Skin of body (tissue), 2 donors: ENCODE results near the gene RICTOR. TPM values are rescaled to one million over a fixed set of nuclear protein-coding genes. Genes with fewer than 3 reads are reported as not detected.

ENCODE experiments used
- DNase-seq: peaks from one replicate; lab custom pipeline; 2025; lab: John Stamatoyannopoulos, UW
- total RNA-seq: library from RNA; depleted of rRNA; stranded (reverse); fragments of >200 nt; gene quantifications from one replicate; pipeline ENCODE4 v1.2.3, GENCODE V29; 2014

The RICTOR gene
- 55.2 TPM for total RNA-seq

GRCh38 chr5:39074017-39074814 lies at the start of gene RICTOR:
Gene RICTOR, minus strand, starts transcription at chr5:39074399. Its CDS starts 22 bp downstream, at chr5:39074377.
- DNase-seq: peak; percentile 76

GRCh38 chr5:39121922-39122321 lies 47.7 kb upstream of the RICTOR start:
- no peak for DNase-seq

GRCh38 chr5:39121315-39121714 lies 47.1 kb upstream of the RICTOR start:
- no peak for DNase-seq

GRCh38 chr5:39120052-39120420 lies 45.8 kb upstream of the RICTOR start:
- DNase-seq: no peak

GRCh38 chr5:39119404-39120051 lies 45.3 kb upstream of the RICTOR start:
- DNase-seq: no peak

- no peak for DNase-seq
Measured at GRCh38 chr5:39118638-39119037, 44.4 kb upstream of the RICTOR start.

- DNase-seq: no peak
Measured at GRCh38 chr5:39117401-39117800, 43.2 kb upstream of the RICTOR start.

GRCh38 chr5:39116344-39117170 lies 42.4 kb upstream of the RICTOR start:
- no peak for DNase-seq

- DNase-seq: no peak
Measured at GRCh38 chr5:39115644-39116343, 41.6 kb upstream of the RICTOR start.

GRCh38 chr5:39114155-39114554 lies 40.0 kb upstream of the RICTOR start:
- DNase-seq: no peak

GRCh38 chr5:39113354-39113953 lies 39.3 kb upstream of the RICTOR start:
- no peak for DNase-seq

- DNase-seq: no peak
Measured at GRCh38 chr5:39109606-39110005, 35.4 kb upstream of the RICTOR start.

GRCh38 chr5:39108987-39109386 lies 34.8 kb upstream of the RICTOR start:
- DNase-seq: no peak

- DNase-seq: no peak
Measured at GRCh38 chr5:39107350-39107749, 33.2 kb upstream of the RICTOR start.

GRCh38 chr5:39106322-39106721 lies 32.1 kb upstream of the RICTOR start:
- no peak for DNase-seq

- no peak for DNase-seq
Measured at GRCh38 chr5:39104221-39104620, 30.0 kb upstream of the RICTOR start.

- DNase-seq: no peak
Measured at GRCh38 chr5:39102684-39103155, 28.5 kb upstream of the RICTOR start.

GRCh38 chr5:39100851-39101396 lies 26.7 kb upstream of the RICTOR start:
- DNase-seq: no peak

- DNase-seq: no peak
Measured at GRCh38 chr5:39100301-39100850, 26.2 kb upstream of the RICTOR start.

GRCh38 chr5:39099831-39100230 lies 25.6 kb upstream of the RICTOR start:
- no peak for DNase-seq
